ENCODE results near the gene DUSP8. TPM values are rescaled to one million over a fixed set of nuclear protein-coding genes. Genes with fewer than 3 reads are reported as not detected.

The DUSP8 gene
- total RNA-seq, 1 experiment from 2014 or later, result 4.4 TPM

DNA sequence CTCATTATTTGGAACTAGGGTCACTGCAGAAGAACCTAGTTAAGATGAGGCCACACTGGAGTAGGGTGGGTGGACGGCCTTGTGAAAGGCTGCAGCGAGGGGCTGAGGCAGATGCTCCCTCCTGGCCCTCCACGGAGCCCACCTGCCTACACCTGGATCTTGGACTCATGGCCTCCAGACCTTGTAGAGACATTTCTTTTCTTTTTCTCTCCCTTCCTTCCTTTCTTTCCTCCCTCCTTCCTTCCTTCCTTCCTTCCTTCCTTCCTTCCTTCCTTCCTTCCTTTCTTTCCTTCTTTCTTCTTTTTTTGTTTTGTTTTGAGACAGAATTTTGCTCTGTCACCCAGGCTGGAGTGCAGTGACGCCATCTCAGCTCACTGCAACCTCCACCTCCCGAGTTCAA lies 26.6 kb downstream of the DUSP8 start:
- H4K20me1 ChIP-seq (ENCODE audit: control insufficient read depth, insufficient read depth, insufficient read length), result no peaks in the 10 kb centered on the region
- no peaks in the 10 kb centered on the region for H3K79me2 ChIP-seq (ENCODE audit: insufficient read depth, low read length)
- Mint-ChIP-seq H3K4me1 (peaks cover 6 to 28% of the 10 kb centered on the region in 2 experiments; a peak in 3 of 4 replicates), H3K9me3 (no peaks in the 10 kb centered on the region), H3K36me3 (ENCODE audit: insufficient read depth in 1 of 3, low read depth in 3 of 3) (no peaks in the 10 kb centered on the region), H3K27me3 (ENCODE audit: low read depth) (peaks cover 82% of the 10 kb centered on the region), H3K27ac (peak overlapping the region in 1 of 3 experiments; percentile 95; a peak in 1 of 7 replicates), H3K4me3 (no peak overlapping the region)
- no peaks in the 10 kb centered on the region for H3K4me1 ChIP-seq (ENCODE audit: insufficient read depth, low read length)
- no peak overlapping the region for H3T11ph ChIP-seq (ENCODE audit: low read length)
- H2BK5ac ChIP-seq (ENCODE audit: insufficient read length, low read length), result no peak overlapping the region
- no peak overlapping the region for H2BK15ac ChIP-seq (ENCODE audit: low read depth, low read length)
- no peak overlapping the region for H4K91ac ChIP-seq (ENCODE audit: insufficient read length, low read depth, low read length)
- no peak overlapping the region for H2BK20ac ChIP-seq (ENCODE audit: low read depth, low read length, poor library complexity, severe bottlenecking)
- H3K4me2 ChIP-seq (ENCODE audit: insufficient read depth, insufficient read length, low read length), result no peak overlapping the region
- H3K23ac ChIP-seq (ENCODE audit: insufficient read length, low read depth, low read length), result no peak overlapping the region
- peaks cover 8% of the 10 kb centered on the region; the same call in 1 of the 2 replicates for H3K27me3 ChIP-seq (ENCODE audit: insufficient read depth, low read length)
- H3K9ac ChIP-seq (ENCODE audit: extremely low read depth, insufficient read length, low read length), result no peak overlapping the region
- no peak for DNase-seq
- H3K27ac ChIP-seq (ENCODE audit: insufficient read length, low read depth, low read length), result no peak overlapping the region
- WGBS (ENCODE audit: extremely low coverage, insufficient read length, low lambda C conversion rate), result no CpG with 5 or more reads among the region's 5 CpGs
- no peak overlapping the region for H2AFZ ChIP-seq (ENCODE audit: low read length)
- no peaks in the 10 kb centered on the region for H3K9me3 ChIP-seq (ENCODE audit: control insufficient read depth, low read depth, low read length)
- H3K79me1 ChIP-seq (ENCODE audit: insufficient read depth, low read depth, low read length, poor library complexity, severe bottlenecking), result no peaks in the 10 kb centered on the region
- no peak overlapping the region for H3K56ac ChIP-seq (ENCODE audit: insufficient read length, low read depth, low read length)
- no peak overlapping the region for H3K14ac ChIP-seq (ENCODE audit: insufficient read depth, low read length)
- peaks cover 17% of the 10 kb centered on the region for H3K23me2 ChIP-seq (ENCODE audit: insufficient read length, low read depth, low read length, poor library complexity, severe bottlenecking)
- no peak overlapping the region for H2BK120ac ChIP-seq (ENCODE audit: low read depth, low read length, poor library complexity, severe bottlenecking)
- H4K8ac ChIP-seq (replicated peaks; ENCODE audit: insufficient read length, low read depth, low read length), result no peak overlapping the region
- no peak overlapping the region for H3K4ac ChIP-seq (ENCODE audit: low read depth, low read length)
- no peak overlapping the region for H4K5ac ChIP-seq (ENCODE audit: insufficient read length, low read depth, low read length)
- no peak overlapping the region for H2AK5ac ChIP-seq (ENCODE audit: insufficient read length, low read length)
- no peak overlapping the region for H3K18ac ChIP-seq (ENCODE audit: insufficient read length, low read depth, low read length)
- no peak overlapping the region for H2BK12ac ChIP-seq (ENCODE audit: insufficient read length, low read depth, low read length)
- TF ChIP-seq, protein P1, sequence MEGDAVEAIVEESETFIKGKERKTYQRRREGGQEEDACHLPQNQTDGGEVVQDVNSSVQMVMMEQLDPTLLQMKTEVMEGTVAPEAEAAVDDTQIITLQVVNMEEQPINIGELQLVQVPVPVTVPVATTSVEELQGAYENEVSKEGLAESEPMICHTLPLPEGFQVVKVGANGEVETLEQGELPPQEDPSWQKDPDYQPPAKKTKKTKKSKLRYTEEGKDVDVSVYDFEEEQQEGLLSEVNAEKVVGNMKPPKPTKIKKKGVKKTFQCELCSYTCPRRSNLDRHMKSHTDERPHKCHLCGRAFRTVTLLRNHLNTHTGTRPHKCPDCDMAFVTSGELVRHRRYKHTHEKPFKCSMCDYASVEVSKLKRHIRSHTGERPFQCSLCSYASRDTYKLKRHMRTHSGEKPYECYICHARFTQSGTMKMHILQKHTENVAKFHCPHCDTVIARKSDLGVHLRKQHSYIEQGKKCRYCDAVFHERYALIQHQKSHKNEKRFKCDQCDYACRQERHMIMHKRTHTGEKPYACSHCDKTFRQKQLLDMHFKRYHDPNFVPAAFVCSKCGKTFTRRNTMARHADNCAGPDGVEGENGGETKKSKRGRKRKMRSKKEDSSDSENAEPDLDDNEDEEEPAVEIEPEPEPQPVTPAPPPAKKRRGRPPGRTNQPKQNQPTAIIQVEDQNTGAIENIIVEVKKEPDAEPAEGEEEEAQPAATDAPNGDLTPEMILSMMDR (conservative IDR thresholded peaks at IDR 0.05), result no peak
